Colon (tissue), 2 donors: ENCODE data around the gene SMARCAD1.
"Not testable (repeated sequence)": the region's sequence is repeated elsewhere in the genome, so short reads cannot be mapped to it uniquely, and the experiment has no call there.

Experiments
- FAIRE-seq: peaks from 2 replicates; lab custom pipeline; 2012; peaks lifted over from hg19 to GRCh38; lab: Jason Lieb, UNC
- donor health status: control.
- donor health status: control.

The SMARCAD1 gene

GRCh38 chr4:94293981-94294380 is 86.3 kb downstream of the SMARCAD1 start:
- not testable (repeated sequence) for FAIRE-seq

GRCh38 chr4:94295473-94295872 is 87.8 kb downstream of the SMARCAD1 start:
- FAIRE-seq = not testable (repeated sequence)

GRCh38 chr4:94298725-94299252 is 91.1 kb downstream of the SMARCAD1 start:
- FAIRE-seq = no peak

GRCh38 chr4:94302191-94302590 is 94.5 kb downstream of the SMARCAD1 start:
- FAIRE-seq = no peak

- FAIRE-seq = no peak
Observed at GRCh38 chr4:94304365-94304971, 96.8 kb downstream of the SMARCAD1 start.

- FAIRE-seq = no peak
Observed at GRCh38 chr4:94305466-94306225, 98.0 kb downstream of the SMARCAD1 start.

GRCh38 chr4:94306713-94307112 is 99.0 kb downstream of the SMARCAD1 start:
- FAIRE-seq = no peak

GRCh38 chr4:94307231-94307871 is 99.7 kb downstream of the SMARCAD1 start:
- FAIRE-seq = no peak

GRCh38 chr4:94319927-94320326 is 112.3 kb downstream of the SMARCAD1 start:
- not testable (repeated sequence) for FAIRE-seq

GRCh38 chr4:94325835-94326234 is 118.2 kb downstream of the SMARCAD1 start:
- no peak for FAIRE-seq

- FAIRE-seq = no peak
Observed at GRCh38 chr4:94329933-94330332, 122.3 kb downstream of the SMARCAD1 start.

GRCh38 chr4:94332983-94333590 is 125.4 kb downstream of the SMARCAD1 start:
- FAIRE-seq = no peak

- no peak for FAIRE-seq
Observed at GRCh38 chr4:94333866-94334265, 126.2 kb downstream of the SMARCAD1 start.

GRCh38 chr4:94334476-94334875 is 126.8 kb downstream of the SMARCAD1 start:
- FAIRE-seq = no peak

- FAIRE-seq = no peak
Observed at GRCh38 chr4:94334962-94335361, 127.3 kb downstream of the SMARCAD1 start.

- no peak for FAIRE-seq
Observed at GRCh38 chr4:94336303-94336702, 128.6 kb downstream of the SMARCAD1 start.

- not testable (repeated sequence) for FAIRE-seq
Observed at GRCh38 chr4:94336791-94337190, 129.1 kb downstream of the SMARCAD1 start.

GRCh38 chr4:94338681-94339351 is 131.2 kb downstream of the SMARCAD1 start:
- FAIRE-seq = no peak

GRCh38 chr4:94339779-94340178 is 132.1 kb downstream of the SMARCAD1 start:
- FAIRE-seq = no peak
